Endothelial cell of umbilical vein (primary cell): ENCODE data around the gene ACSS1.
A peak's percentile ranks its signal among the peaks of the same experiment; 100 is the strongest.

ENCODE experiments used
- EZH2 ChIP-seq: IDR thresholded peaks from 2 replicates; pipeline ENCODE4 v1.6.1; 2012; ENCODE audit warnings: borderline replicate concordance, low read depth, mild to moderate bottlenecking, moderate library complexity, low read length, inconsistent platforms; ENCODE audit not compliant: severe bottlenecking
- MAX ChIP-seq: IDR thresholded peaks from 2 replicates; pipeline ENCODE4 v1.6.1; 2011; ENCODE audit not compliant: insufficient read depth, insufficient read length
- POLR2A ChIP-seq: IDR thresholded peaks from 2 replicates; pipeline ENCODE4 v1.6.1; 2012; ENCODE audit warnings: low read depth, mild to moderate bottlenecking, control low read depth, low read length
- POLR2AphosphoS5 ChIP-seq: IDR thresholded peaks from 2 replicates; pipeline ENCODE4 v1.6.1; 2012; ENCODE audit warnings: low read depth, mild to moderate bottlenecking, control low read depth, low read length, moderate library complexity; ENCODE audit not compliant: insufficient read depth
- TF ChIP-seq, protein P1 (sequence below), 2 donors: IDR thresholded peaks; 1 replicate in 1 of 2; 2 replicates in 1 of 2; pipeline ENCODE4 v1.5.1; 2011; ENCODE audit warnings: low read length in 2 of 2, mild to moderate bottlenecking in 2 of 2, moderate library complexity in 2 of 2, control low read depth in 1 of 2, inconsistent platforms in 1 of 2, low read depth in 1 of 2; ENCODE audit not compliant: insufficient read depth in 1 of 2; ENCODE audit errors: extremely low read depth in 1 of 2

DNA sequence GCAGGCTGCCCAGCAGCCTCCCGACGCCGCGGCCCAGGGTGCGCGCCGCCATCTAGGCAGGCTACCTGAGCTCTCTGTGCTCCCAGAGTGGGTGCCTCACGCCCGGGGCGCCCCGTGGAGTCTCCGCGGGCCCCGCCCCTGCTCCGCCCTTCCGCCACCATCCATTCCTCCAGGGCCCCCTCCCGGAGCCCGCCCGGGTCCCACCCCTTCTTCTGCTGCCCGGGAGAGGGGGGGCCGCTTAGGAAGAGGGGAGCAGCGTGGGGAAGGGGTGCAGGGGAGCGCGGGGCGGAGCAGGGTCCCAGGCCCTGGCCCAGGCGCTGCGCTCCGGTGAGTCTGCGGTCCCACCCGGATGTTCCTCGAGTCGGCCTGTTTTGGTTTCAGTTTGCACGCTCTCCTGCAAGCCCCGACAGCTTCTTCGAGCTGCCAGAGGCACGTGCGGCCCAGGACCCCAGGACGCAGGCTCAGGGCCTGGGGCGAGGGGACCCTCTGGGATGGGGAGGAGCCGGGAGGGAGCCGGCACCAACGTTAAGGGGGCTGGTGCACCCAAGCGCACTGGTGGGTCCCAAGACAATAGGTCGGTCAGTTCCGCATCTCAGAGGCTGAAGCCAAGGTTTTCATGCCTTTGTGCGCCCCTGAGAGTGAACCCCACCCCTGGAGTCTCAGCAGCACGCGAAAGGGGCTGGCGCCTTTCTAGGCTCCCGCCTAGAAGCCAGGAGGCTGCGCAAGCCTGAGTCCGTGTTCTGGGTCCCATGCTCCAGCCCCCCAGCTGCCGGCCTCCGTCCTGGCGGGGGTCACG, at the start of gene ACSS1:
- TF ChIP-seq POLR2A = no peak
- TF ChIP-seq, protein P1, sequence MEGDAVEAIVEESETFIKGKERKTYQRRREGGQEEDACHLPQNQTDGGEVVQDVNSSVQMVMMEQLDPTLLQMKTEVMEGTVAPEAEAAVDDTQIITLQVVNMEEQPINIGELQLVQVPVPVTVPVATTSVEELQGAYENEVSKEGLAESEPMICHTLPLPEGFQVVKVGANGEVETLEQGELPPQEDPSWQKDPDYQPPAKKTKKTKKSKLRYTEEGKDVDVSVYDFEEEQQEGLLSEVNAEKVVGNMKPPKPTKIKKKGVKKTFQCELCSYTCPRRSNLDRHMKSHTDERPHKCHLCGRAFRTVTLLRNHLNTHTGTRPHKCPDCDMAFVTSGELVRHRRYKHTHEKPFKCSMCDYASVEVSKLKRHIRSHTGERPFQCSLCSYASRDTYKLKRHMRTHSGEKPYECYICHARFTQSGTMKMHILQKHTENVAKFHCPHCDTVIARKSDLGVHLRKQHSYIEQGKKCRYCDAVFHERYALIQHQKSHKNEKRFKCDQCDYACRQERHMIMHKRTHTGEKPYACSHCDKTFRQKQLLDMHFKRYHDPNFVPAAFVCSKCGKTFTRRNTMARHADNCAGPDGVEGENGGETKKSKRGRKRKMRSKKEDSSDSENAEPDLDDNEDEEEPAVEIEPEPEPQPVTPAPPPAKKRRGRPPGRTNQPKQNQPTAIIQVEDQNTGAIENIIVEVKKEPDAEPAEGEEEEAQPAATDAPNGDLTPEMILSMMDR (IDR thresholded peaks at IDR 0.05; ENCODE audit: extremely low read depth in 1 of 2, insufficient read depth in 1 of 2, low read depth in 1 of 2, low read length in 2 of 2) = no peak
- peak; percentile 60 for TF ChIP-seq MAX
- no peak for TF ChIP-seq POLR2AphosphoS5
- peak; percentile 44 for TF ChIP-seq EZH2
